ENCODE results near the gene ACYP2.
"Not testable (repeated sequence)": the region's sequence is repeated elsewhere in the genome, so short reads cannot be mapped to it uniquely, and the experiment has no call there.

Gene ACYP2

GRCh38 chr2:54233832-54234649, 118.6 kb downstream of the ACYP2 start:
- no peak for DNase-seq

- no peak for DNase-seq
Observed at GRCh38 chr2:54237428-54237827, 122.0 kb downstream of the ACYP2 start.

GRCh38 chr2:54239427-54239826, 124.0 kb downstream of the ACYP2 start:
- DNase-seq = no peak

GRCh38 chr2:54240515-54241469, 125.4 kb downstream of the ACYP2 start:
- no peak for DNase-seq

GRCh38 chr2:54247115-54247514, 131.7 kb downstream of the ACYP2 start:
- DNase-seq = no peak

GRCh38 chr2:54249629-54250028, 134.2 kb downstream of the ACYP2 start:
- no peak for DNase-seq

- DNase-seq = no peak
Observed at GRCh38 chr2:54254180-54254579, 138.8 kb downstream of the ACYP2 start.

- no peak for DNase-seq
Observed at GRCh38 chr2:54255230-54256090, 140.0 kb downstream of the ACYP2 start.

- DNase-seq = no peak
Observed at GRCh38 chr2:54256091-54256694, 140.8 kb downstream of the ACYP2 start, which contains the start of gene TSPYL6. Gene TSPYL6, minus strand, starts transcription at chr2:54256229. Its CDS starts 78 bp downstream, at chr2:54256151.

- DNase-seq = no peak
Observed at GRCh38 chr2:54258166-54258565, 142.8 kb downstream of the ACYP2 start.

GRCh38 chr2:54259413-54260240, 144.2 kb downstream of the ACYP2 start:
- DNase-seq = no peak

- DNase-seq = no peak
Observed at GRCh38 chr2:54260241-54260595, 144.8 kb downstream of the ACYP2 start.

- no peak for DNase-seq
Observed at GRCh38 chr2:54261537-54261936, 146.1 kb downstream of the ACYP2 start.

GRCh38 chr2:54262015-54262765, 146.8 kb downstream of the ACYP2 start:
- DNase-seq = no peak

- not testable (repeated sequence) for DNase-seq
Observed at GRCh38 chr2:54265081-54265480, 149.7 kb downstream of the ACYP2 start.

- no peak for DNase-seq
Observed at GRCh38 chr2:54267577-54267976, 152.2 kb downstream of the ACYP2 start.

GRCh38 chr2:54271189-54271588, 155.8 kb downstream of the ACYP2 start:
- DNase-seq = no peak

GRCh38 chr2:54271843-54272627, 156.6 kb downstream of the ACYP2 start:
- DNase-seq = no peak

- DNase-seq = no peak
Observed at GRCh38 chr2:54274781-54275242, 159.4 kb downstream of the ACYP2 start.

- DNase-seq = no peak
Observed at GRCh38 chr2:54275541-54275940, 160.1 kb downstream of the ACYP2 start.

All from NCI-H82 (cell line).